ENCODE measurements around the gene EFNA2. TPM values are rescaled to one million over a fixed set of nuclear protein-coding genes. Genes with fewer than 3 reads are reported as not detected.

The EFNA2 gene
- total RNA-seq, 1 donor = not detected

- no peaks in the 10 kb centered on the region for H3K9me3 ChIP-seq (ENCODE audit: low read depth, low read length)
- H3K27me3 ChIP-seq (ENCODE audit: insufficient read depth, low read length) = no peaks in the 10 kb centered on the region
- peaks cover 94% of the 10 kb centered on the region for H3K4me1 ChIP-seq (ENCODE audit: insufficient read depth, low read length)
- no peak overlapping the region for H3K4me3 ChIP-seq (ENCODE audit: low read length)
Measured at GRCh38 chr19:1262623-1263123, 23.0 kb upstream of the EFNA2 start.

GRCh38 chr19:1263188-1263587 is 22.5 kb upstream of the EFNA2 start:
- H3K9me3 ChIP-seq (ENCODE audit: low read depth, low read length) = no peaks in the 10 kb centered on the region
- H3K4me1 ChIP-seq (ENCODE audit: insufficient read depth, low read length) = peaks cover 94% of the 10 kb centered on the region
- H3K27me3 ChIP-seq (ENCODE audit: insufficient read depth, low read length) = no peaks in the 10 kb centered on the region
- H3K4me3 ChIP-seq (ENCODE audit: low read length) = no peak overlapping the region

GRCh38 chr19:1264801-1265614 is 20.7 kb upstream of the EFNA2 start:
- Histone ChIP-seq H3K27me3 (ENCODE audit: insufficient read depth, low read length) (no peaks in the 10 kb centered on the region), H3K9me3 (ENCODE audit: low read depth, low read length) (no peaks in the 10 kb centered on the region), H3K4me3 (ENCODE audit: low read length) (no peak overlapping the region), H3K4me1 (ENCODE audit: insufficient read depth, low read length) (peaks cover 87% of the 10 kb centered on the region)

GRCh38 chr19:1265615-1266128 is 20.0 kb upstream of the EFNA2 start:
- H3K27me3 ChIP-seq (ENCODE audit: insufficient read depth, low read length) = no peaks in the 10 kb centered on the region
- no peak overlapping the region for H3K4me3 ChIP-seq (ENCODE audit: low read length)
- no peaks in the 10 kb centered on the region for H3K9me3 ChIP-seq (ENCODE audit: low read depth, low read length)
- peaks cover 87% of the 10 kb centered on the region for H3K4me1 ChIP-seq (ENCODE audit: insufficient read depth, low read length)

GRCh38 chr19:1266129-1266915 is 19.4 kb upstream of the EFNA2 start:
- Histone ChIP-seq H3K4me1 (ENCODE audit: insufficient read depth, low read length) (peaks cover 92% of the 10 kb centered on the region), H3K9me3 (ENCODE audit: low read depth, low read length) (no peaks in the 10 kb centered on the region), H3K4me3 (ENCODE audit: low read length) (peak overlapping the region; percentile 41), H3K27me3 (ENCODE audit: insufficient read depth, low read length) (no peaks in the 10 kb centered on the region)

GRCh38 chr19:1266916-1267476 is 18.7 kb upstream of the EFNA2 start:
- Histone ChIP-seq H3K9me3 (ENCODE audit: low read depth, low read length) (no peaks in the 10 kb centered on the region), H3K27me3 (ENCODE audit: insufficient read depth, low read length) (no peaks in the 10 kb centered on the region), H3K4me3 (ENCODE audit: low read length) (peak overlapping the region; percentile 41), H3K4me1 (ENCODE audit: insufficient read depth, low read length) (peaks cover 92% of the 10 kb centered on the region)

GRCh38 chr19:1267477-1268225 is 18.0 kb upstream of the EFNA2 start:
- Histone ChIP-seq H3K4me1 (ENCODE audit: insufficient read depth, low read length) (peaks cover 92% of the 10 kb centered on the region), H3K4me3 (ENCODE audit: low read length) (no peak overlapping the region), H3K27me3 (ENCODE audit: insufficient read depth, low read length) (no peaks in the 10 kb centered on the region), H3K9me3 (ENCODE audit: low read depth, low read length) (no peaks in the 10 kb centered on the region)

- no peaks in the 10 kb centered on the region for H3K9me3 ChIP-seq (ENCODE audit: low read depth, low read length)
- H3K4me1 ChIP-seq (ENCODE audit: insufficient read depth, low read length) = peaks cover 92% of the 10 kb centered on the region
- H3K4me3 ChIP-seq (ENCODE audit: low read length) = no peak overlapping the region
- H3K27me3 ChIP-seq (ENCODE audit: insufficient read depth, low read length) = no peaks in the 10 kb centered on the region
Measured at GRCh38 chr19:1268226-1269064, 17.2 kb upstream of the EFNA2 start.

- Histone ChIP-seq H3K4me3 (ENCODE audit: low read length) (peak within 1 kb of the TSS; percentile 68), H3K27me3 (ENCODE audit: insufficient read depth, low read length) (no peaks in the 10 kb centered on the region), H3K4me1 (ENCODE audit: insufficient read depth, low read length) (peaks cover 92% of the 10 kb centered on the region), H3K9me3 (ENCODE audit: low read depth, low read length) (no peaks in the 10 kb centered on the region)
Measured at GRCh38 chr19:1269065-1269477, 16.6 kb upstream of the EFNA2 start, which contains the start of gene CIRBP. TSS of gene CIRBP (plus strand) at chr19:1269332. CDS start at chr19:1270934, 1,602 bp downstream.

- Histone ChIP-seq H3K9me3 (ENCODE audit: low read depth, low read length) (no peaks in the 10 kb centered on the region), H3K4me3 (ENCODE audit: low read length) (peak overlapping the region; percentile 68), H3K4me1 (ENCODE audit: insufficient read depth, low read length) (peaks cover 92% of the 10 kb centered on the region), H3K27me3 (ENCODE audit: insufficient read depth, low read length) (no peaks in the 10 kb centered on the region)
Measured at GRCh38 chr19:1269478-1270212, 16.0 kb upstream of the EFNA2 start.

GRCh38 chr19:1270213-1270853 is 15.3 kb upstream of the EFNA2 start:
- no peaks in the 10 kb centered on the region for H3K9me3 ChIP-seq (ENCODE audit: low read depth, low read length)
- peak overlapping the region; percentile 68 for H3K4me3 ChIP-seq (ENCODE audit: low read length)
- H3K4me1 ChIP-seq (ENCODE audit: insufficient read depth, low read length) = peaks cover 91% of the 10 kb centered on the region
- no peaks in the 10 kb centered on the region for H3K27me3 ChIP-seq (ENCODE audit: insufficient read depth, low read length)

- Histone ChIP-seq H3K9me3 (ENCODE audit: low read depth, low read length) (no peaks in the 10 kb centered on the region), H3K4me1 (ENCODE audit: insufficient read depth, low read length) (peaks cover 87% of the 10 kb centered on the region), H3K27me3 (ENCODE audit: insufficient read depth, low read length) (no peaks in the 10 kb centered on the region), H3K4me3 (ENCODE audit: low read length) (no peak overlapping the region)
Measured at GRCh38 chr19:1270854-1271527, 14.7 kb upstream of the EFNA2 start.

Data from mononuclear cell (primary cell).